ELF-1 (cell line): ENCODE results near the gene SELENOM.

ENCODE experiments used
- DNase-seq: peaks from one replicate; pipeline ENCODE4 v3.0.0-alpha.2; 2016; ENCODE audit warnings: low read depth, low spot score

The SELENOM gene

GRCh38 chr22:31091106-31091975 lies 16.0 kb downstream of the SELENOM start:
- DNase-seq, result no peak

GRCh38 chr22:31090217-31091085 lies 16.9 kb downstream of the SELENOM start:
- no peak for DNase-seq

GRCh38 chr22:31089160-31090100 lies 17.9 kb downstream of the SELENOM start:
- peak; percentile 53 for DNase-seq

DNA sequence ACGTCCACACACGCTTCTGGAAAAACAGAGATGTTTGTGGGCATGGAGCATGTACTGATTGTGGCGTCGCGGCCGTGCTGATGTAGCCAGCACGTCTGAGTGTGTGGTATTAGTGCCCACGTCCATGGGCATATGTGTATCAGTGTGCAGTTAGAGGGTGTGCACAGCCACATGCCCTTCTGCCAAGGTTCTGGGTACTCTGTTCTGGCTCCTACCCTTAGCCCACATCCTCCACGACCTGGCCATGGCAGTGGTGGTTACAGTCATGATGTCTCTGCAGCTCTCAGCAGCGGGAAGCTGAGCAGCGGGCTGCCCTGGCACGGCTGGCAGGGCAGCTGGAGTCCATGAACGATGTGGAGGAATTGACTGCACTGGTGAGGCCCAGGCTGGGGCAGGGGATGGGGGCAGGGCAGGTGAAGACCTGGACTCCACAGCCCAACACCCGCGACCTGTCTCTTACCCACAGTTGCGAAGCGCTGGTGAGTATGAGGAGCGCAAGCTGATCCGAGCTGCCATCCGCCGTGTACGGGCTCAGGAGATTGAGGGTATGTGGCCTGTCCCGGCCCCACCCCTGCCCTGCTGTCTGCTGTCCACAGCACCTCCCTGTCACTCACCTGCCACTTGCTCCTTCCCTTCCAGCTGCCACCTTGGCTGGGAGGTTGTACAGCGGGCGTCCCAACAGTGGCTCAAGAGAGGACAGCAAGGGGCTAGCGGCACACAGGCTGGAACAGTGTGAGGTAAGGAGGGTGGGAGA lies 19.0 kb downstream of the SELENOM start:
- DNase-seq, result no peak

DNA sequence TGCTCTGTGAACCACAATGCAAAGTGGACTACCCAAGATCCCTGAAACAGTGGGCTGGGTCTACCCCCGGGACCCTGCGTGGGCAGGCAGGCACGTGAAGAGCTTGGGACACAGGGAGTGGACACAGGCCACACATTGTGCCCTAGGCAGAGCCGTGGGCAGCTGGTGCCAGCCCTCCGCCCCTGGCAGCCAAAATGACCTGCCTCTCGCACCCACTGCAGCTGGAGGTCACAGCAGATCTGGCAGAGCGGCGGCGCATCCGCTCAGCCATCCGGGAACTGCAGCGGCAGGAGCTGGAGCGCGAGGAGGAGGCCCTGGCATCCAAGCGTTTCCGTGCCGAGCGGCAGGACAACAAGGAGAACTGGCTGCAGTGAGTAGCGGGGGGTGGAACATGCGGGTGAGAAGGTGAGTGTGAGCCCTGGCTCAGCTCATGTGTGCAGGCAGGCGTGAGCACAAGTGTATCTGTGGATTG lies 19.6 kb downstream of the SELENOM start:
- no peak for DNase-seq

GRCh38 chr22:31086703-31087330 lies 20.6 kb downstream of the SELENOM start:
- DNase-seq, result no peak

DNA sequence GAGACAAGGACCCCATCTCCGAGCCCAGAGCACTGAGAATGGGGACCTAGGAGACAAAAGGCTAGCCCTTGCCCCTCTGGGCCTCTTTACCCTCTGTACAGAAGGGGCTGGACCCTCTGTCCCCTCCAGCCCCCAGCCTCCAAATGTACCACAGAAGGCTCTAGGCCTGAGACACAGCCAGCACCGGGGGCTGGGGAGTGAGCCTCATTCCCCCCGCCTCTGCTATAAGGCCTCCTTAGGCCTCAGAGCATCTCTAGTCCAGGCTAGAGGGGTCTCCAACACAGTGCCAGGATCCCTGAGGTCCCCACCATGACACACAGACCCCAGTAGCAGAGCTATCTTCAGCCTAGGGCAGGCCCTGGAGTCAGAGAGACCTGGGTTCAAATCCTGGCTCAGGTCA lies 21.4 kb downstream of the SELENOM start:
- DNase-seq, result no peak

GRCh38 chr22:31085493-31085824 lies 21.9 kb downstream of the SELENOM start:
- DNase-seq, result no peak

- DNase-seq, result peak; percentile 89
These were observed 22.4 kb downstream of the SELENOM start for GRCh38 chr22:31084811-31085492.

- DNase-seq, result peak; percentile 65
These were observed 23.2 kb downstream of the SELENOM start for GRCh38 chr22:31083923-31084810.

GRCh38 chr22:31083377-31083768 lies 24.0 kb downstream of the SELENOM start:
- no peak for DNase-seq

GRCh38 chr22:31082606-31083376 lies 24.6 kb downstream of the SELENOM start:
- DNase-seq, result peak; percentile 76

GRCh38 chr22:31081963-31082605 lies 25.3 kb downstream of the SELENOM start:
- no peak for DNase-seq

GRCh38 chr22:31080848-31081649 lies 26.3 kb downstream of the SELENOM start, which contains the start of gene SMTN:
TSS of gene SMTN (plus strand) at chr22:31081318. CDS start at chr22:31083259, 1,941 bp downstream.
- DNase-seq, result peak; percentile 97

- DNase-seq, result no peak
These were observed 27.1 kb downstream of the SELENOM start for GRCh38 chr22:31080164-31080847.
